GM19397 (cell line): ENCODE results near the gene PHACTR1.

Experiments used
- ATAC-seq: cut with Tn5 transposase; IDR thresholded peaks from one replicate; pipeline ENCODE4 v1.9.1; 2021; ENCODE audit warnings: mild to moderate bottlenecking, moderate library complexity; ENCODE audit not compliant: unreplicated experiment

Gene PHACTR1

GRCh38 chr6:13053006-13053461, 336.5 kb downstream of the PHACTR1 start:
- no peak for ATAC-seq

GRCh38 chr6:13058051-13058450, 341.5 kb downstream of the PHACTR1 start:
- no peak for ATAC-seq

GRCh38 chr6:13059026-13059425, 342.5 kb downstream of the PHACTR1 start:
- ATAC-seq = no peak

- ATAC-seq = no peak
Measured at GRCh38 chr6:13063300-13063918, 346.8 kb downstream of the PHACTR1 start.

GRCh38 chr6:13065581-13065980, 349.0 kb downstream of the PHACTR1 start:
- ATAC-seq = no peak

- no peak for ATAC-seq
Measured at GRCh38 chr6:13066050-13066449, 349.5 kb downstream of the PHACTR1 start.

GRCh38 chr6:13066820-13067219, 350.3 kb downstream of the PHACTR1 start:
- no peak for ATAC-seq

- ATAC-seq = no peak
Measured at GRCh38 chr6:13068586-13069210, 352.1 kb downstream of the PHACTR1 start.

- ATAC-seq = no peak
Measured at GRCh38 chr6:13071550-13072345, 355.2 kb downstream of the PHACTR1 start.

GRCh38 chr6:13072686-13073347, 356.2 kb downstream of the PHACTR1 start:
- no peak for ATAC-seq

GRCh38 chr6:13074415-13075140, 358.0 kb downstream of the PHACTR1 start:
- ATAC-seq = no peak

GRCh38 chr6:13075141-13075845, 358.7 kb downstream of the PHACTR1 start:
- ATAC-seq = no peak

- no peak for ATAC-seq
Measured at GRCh38 chr6:13076575-13076974, 360.0 kb downstream of the PHACTR1 start.

GRCh38 chr6:13077117-13077516, 360.6 kb downstream of the PHACTR1 start:
- no peak for ATAC-seq

GRCh38 chr6:13079096-13079723, 362.6 kb downstream of the PHACTR1 start:
- ATAC-seq = no peak

GRCh38 chr6:13080462-13081188, 364.1 kb downstream of the PHACTR1 start:
- no peak for ATAC-seq

- no peak for ATAC-seq
Measured at GRCh38 chr6:13081189-13081563, 364.6 kb downstream of the PHACTR1 start.

- no peak for ATAC-seq
Measured at GRCh38 chr6:13089296-13089994, 372.9 kb downstream of the PHACTR1 start.
